Esophagus squamous epithelium (tissue), 4 donors: ENCODE measurements around the gene KIFC3.

Experiments
- CTCF ChIP-seq, 6 experiments: fragments of 450-650 bp in 4 of 6; fragments of 200-600 bp in 2 of 6; sonication (generic) in 2 of 6; IDR thresholded peaks; one replicate each; pipeline ENCODE4 v1.5.1; 2016 to 2019; ENCODE audit warnings: antibody characterized with exemption in 6 of 6, mild to moderate bottlenecking in 4 of 6, moderate library complexity in 4 of 6
- POLR2A ChIP-seq, 4 donors: fragments of 450-650 bp; IDR thresholded peaks; one replicate each; pipeline ENCODE4 v1.6.1; 2017; ENCODE audit warnings: antibody characterized with exemption in 4 of 4, mild to moderate bottlenecking in 4 of 4, moderate library complexity in 3 of 4

- TF ChIP-seq CTCF (IDR thresholded peaks at IDR 0.05) (no peak), POLR2A (IDR thresholded peaks at IDR 0.05) (no peak)
These were observed 37.7 kb downstream of the KIFC3 start for GRCh38 chr16:57764341-57765159.
